Measurements from ENCODE around the gene TMEM191B. TPM values are rescaled to one million over a fixed set of nuclear protein-coding genes. Genes with fewer than 3 reads are reported as not detected.
"Not testable (repeated sequence)": the region's sequence is repeated elsewhere in the genome, so short reads cannot be mapped to it uniquely, and the experiment has no call there.

Gene TMEM191B
- total RNA-seq: 0.67 to 1.7 TPM in 2 of 3 replicates, not detected in the other
- long read RNA-seq: 0 reads

- H3K36me3 Mint-ChIP-seq (ENCODE audit: low read depth); H3K27me3 Mint-ChIP-seq (ENCODE audit: low read depth); H3K4me3 Mint-ChIP-seq (ENCODE audit: unreplicated experiment); H3K4me1 Mint-ChIP-seq (ENCODE audit: low read depth); H3K27ac Mint-ChIP-seq (ENCODE audit: unreplicated experiment); H3K9me3 Mint-ChIP-seq (ENCODE audit: low read depth); DNase-seq (ENCODE audit: low spot score): not testable (repeated sequence)
Measured at GRCh38 chr22:18527752-18528596, at the start of gene TMEM191B. Gene TMEM191B, plus strand, starts transcription at chr22:18527802. Its CDS starts 179 bp downstream, at chr22:18527981.

- H3K36me3 Mint-ChIP-seq (ENCODE audit: low read depth); H3K27ac Mint-ChIP-seq (ENCODE audit: unreplicated experiment); H3K4me3 Mint-ChIP-seq (ENCODE audit: unreplicated experiment); H3K9me3 Mint-ChIP-seq (ENCODE audit: low read depth); DNase-seq (ENCODE audit: low spot score); H3K4me1 Mint-ChIP-seq (ENCODE audit: low read depth); H3K27me3 Mint-ChIP-seq (ENCODE audit: low read depth): not testable (repeated sequence)
Measured at GRCh38 chr22:18496227-18496626, 31.4 kb upstream of the TMEM191B start.

- H3K36me3 Mint-ChIP-seq (ENCODE audit: low read depth); DNase-seq (ENCODE audit: low spot score): not testable (repeated sequence)
Measured at GRCh38 chr22:18511327-18511726, 16.3 kb upstream of the TMEM191B start.

GRCh38 chr22:18512378-18512777, 15.2 kb upstream of the TMEM191B start:
- DNase-seq (ENCODE audit: low spot score); H3K36me3 Mint-ChIP-seq (ENCODE audit: low read depth); H3K4me1 Mint-ChIP-seq (ENCODE audit: low read depth); H3K27ac Mint-ChIP-seq (ENCODE audit: unreplicated experiment); H3K4me3 Mint-ChIP-seq (ENCODE audit: unreplicated experiment); H3K27me3 Mint-ChIP-seq (ENCODE audit: low read depth); H3K9me3 Mint-ChIP-seq (ENCODE audit: low read depth): not testable (repeated sequence)

More at GRCh38 chr22:18511327-18511726, 16.3 kb upstream of the TMEM191B start:
- not testable (repeated sequence) for H3K4me3 Mint-ChIP-seq (ENCODE audit: unreplicated experiment); H3K9me3 Mint-ChIP-seq (ENCODE audit: low read depth); H3K27me3 Mint-ChIP-seq (ENCODE audit: low read depth); H3K27ac Mint-ChIP-seq (ENCODE audit: unreplicated experiment); H3K4me1 Mint-ChIP-seq (ENCODE audit: low read depth)

- H3K27me3 Mint-ChIP-seq (ENCODE audit: low read depth); H3K36me3 Mint-ChIP-seq (ENCODE audit: low read depth); H3K4me3 Mint-ChIP-seq (ENCODE audit: unreplicated experiment); H3K9me3 Mint-ChIP-seq (ENCODE audit: low read depth); DNase-seq (ENCODE audit: low spot score); H3K27ac Mint-ChIP-seq (ENCODE audit: unreplicated experiment); H3K4me1 Mint-ChIP-seq (ENCODE audit: low read depth): not testable (repeated sequence)
Measured at GRCh38 chr22:18513454-18513853, 14.1 kb upstream of the TMEM191B start.

GRCh38 chr22:18518061-18518460, 9.5 kb upstream of the TMEM191B start, which contains the start of gene GGTLC3:
Gene GGTLC3, minus strand, starts transcription at chr22:18518161. Its CDS starts 264 bp downstream, at chr22:18517897.
- H3K27ac Mint-ChIP-seq (ENCODE audit: unreplicated experiment); H3K9me3 Mint-ChIP-seq (ENCODE audit: low read depth); H3K4me1 Mint-ChIP-seq (ENCODE audit: low read depth); H3K36me3 Mint-ChIP-seq (ENCODE audit: low read depth); DNase-seq (ENCODE audit: low spot score); H3K27me3 Mint-ChIP-seq (ENCODE audit: low read depth); H3K4me3 Mint-ChIP-seq (ENCODE audit: unreplicated experiment): not testable (repeated sequence)

GRCh38 chr22:18522762-18523161, 4.8 kb upstream of the TMEM191B start:
- DNase-seq (ENCODE audit: low spot score); H3K36me3 Mint-ChIP-seq (ENCODE audit: low read depth); H3K27ac Mint-ChIP-seq (ENCODE audit: unreplicated experiment); H3K4me3 Mint-ChIP-seq (ENCODE audit: unreplicated experiment); H3K9me3 Mint-ChIP-seq (ENCODE audit: low read depth); H3K27me3 Mint-ChIP-seq (ENCODE audit: low read depth); H3K4me1 Mint-ChIP-seq (ENCODE audit: low read depth): not testable (repeated sequence)

- H3K4me3 Mint-ChIP-seq (ENCODE audit: unreplicated experiment); H3K4me1 Mint-ChIP-seq (ENCODE audit: low read depth); H3K36me3 Mint-ChIP-seq (ENCODE audit: low read depth); H3K27me3 Mint-ChIP-seq (ENCODE audit: low read depth); H3K27ac Mint-ChIP-seq (ENCODE audit: unreplicated experiment); H3K9me3 Mint-ChIP-seq (ENCODE audit: low read depth); DNase-seq (ENCODE audit: low spot score): not testable (repeated sequence)
Measured at GRCh38 chr22:18523328-18523727, 4.3 kb upstream of the TMEM191B start.

- not testable (repeated sequence) for H3K36me3 Mint-ChIP-seq (ENCODE audit: low read depth); H3K4me1 Mint-ChIP-seq (ENCODE audit: low read depth); H3K27ac Mint-ChIP-seq (ENCODE audit: unreplicated experiment); H3K4me3 Mint-ChIP-seq (ENCODE audit: unreplicated experiment); DNase-seq (ENCODE audit: low spot score); H3K27me3 Mint-ChIP-seq (ENCODE audit: low read depth); H3K9me3 Mint-ChIP-seq (ENCODE audit: low read depth)
Measured at GRCh38 chr22:18528597-18529415, 1.2 kb downstream of the TMEM191B start.

GRCh38 chr22:18529416-18530145, 2.0 kb downstream of the TMEM191B start:
- not testable (repeated sequence) for H3K4me3 Mint-ChIP-seq (ENCODE audit: unreplicated experiment); H3K27ac Mint-ChIP-seq (ENCODE audit: unreplicated experiment); H3K9me3 Mint-ChIP-seq (ENCODE audit: low read depth)

GRCh38 chr22:18533633-18534032, 6.0 kb downstream of the TMEM191B start:
- not testable (repeated sequence) for H3K4me1 Mint-ChIP-seq (ENCODE audit: low read depth); H3K27me3 Mint-ChIP-seq (ENCODE audit: low read depth); H3K36me3 Mint-ChIP-seq (ENCODE audit: low read depth)

More at GRCh38 chr22:18529416-18530145, 2.0 kb downstream of the TMEM191B start:
- DNase-seq (ENCODE audit: low spot score); H3K36me3 Mint-ChIP-seq (ENCODE audit: low read depth); H3K4me1 Mint-ChIP-seq (ENCODE audit: low read depth); H3K27me3 Mint-ChIP-seq (ENCODE audit: low read depth): not testable (repeated sequence)

GRCh38 chr22:18534315-18534714, 6.7 kb downstream of the TMEM191B start:
- not testable (repeated sequence) for DNase-seq (ENCODE audit: low spot score); H3K36me3 Mint-ChIP-seq (ENCODE audit: low read depth); H3K4me1 Mint-ChIP-seq (ENCODE audit: low read depth); H3K27me3 Mint-ChIP-seq (ENCODE audit: low read depth); H3K9me3 Mint-ChIP-seq (ENCODE audit: low read depth); H3K4me3 Mint-ChIP-seq (ENCODE audit: unreplicated experiment); H3K27ac Mint-ChIP-seq (ENCODE audit: unreplicated experiment)

More at GRCh38 chr22:18533633-18534032, 6.0 kb downstream of the TMEM191B start:
- H3K4me3 Mint-ChIP-seq (ENCODE audit: unreplicated experiment); DNase-seq (ENCODE audit: low spot score); H3K27ac Mint-ChIP-seq (ENCODE audit: unreplicated experiment); H3K9me3 Mint-ChIP-seq (ENCODE audit: low read depth): not testable (repeated sequence)
